ENCODE results near the gene MGAT5B.

- no peak for TF ChIP-seq CTCF (conservative IDR thresholded peaks at IDR 0.05 in 1 of 2, IDR thresholded peaks at IDR 0.05 in 1 of 2; ENCODE audit: low read depth in 1 of 2, low read length in 2 of 2)
- no peak for TF ChIP-seq EZH2 (IDR thresholded peaks at IDR 0.05; ENCODE audit: low read length, missing control alignments)
Measured at GRCh38 chr17:76872221-76872873, 4.1 kb downstream of the MGAT5B start.

Data from fibroblast of lung (primary cell).